ENCODE results near the gene DRC7. TPM values are rescaled to one million over a fixed set of nuclear protein-coding genes. Genes with fewer than 3 reads are reported as not detected.
A peak's percentile ranks its signal among the peaks of the same experiment; 100 is the strongest.
"Not testable (repeated sequence)": the region's sequence is repeated elsewhere in the genome, so short reads cannot be mapped to it uniquely, and the experiment has no call there.

Gene DRC7
- polyA plus RNA-seq, 3 donors from 2014 or later: not detected

GRCh38 chr16:57726433-57726947 lies 31.9 kb downstream of the DRC7 start:
- H3K9me3 Mint-ChIP-seq: no peaks in the 10 kb centered on the region
- H3K36me3 Mint-ChIP-seq: no peaks in the 10 kb centered on the region
- H3K4me3 Mint-ChIP-seq: no peak overlapping the region
- peaks cover 0 to 9% of the 10 kb centered on the region in 2 donors for H3K4me1 Mint-ChIP-seq
- no peak for DNase-seq
- peaks cover 0 to 3% (median 0%) of the 10 kb centered on the region in 3 donors for H3K27me3 Mint-ChIP-seq (ENCODE audit: low read depth in 3 of 3)
- no peak overlapping the region for H3K27ac Mint-ChIP-seq

GRCh38 chr16:57727610-57728009 lies 33.0 kb downstream of the DRC7 start:
- Mint-ChIP-seq H3K27me3 (ENCODE audit: low read depth in 3 of 3) (peaks cover 0 to 5% (median 0%) of the 10 kb centered on the region in 3 donors), H3K4me3 (no peak overlapping the region), H3K4me1 (peaks cover 0 to 9% of the 10 kb centered on the region in 2 donors), H3K36me3 (no peaks in the 10 kb centered on the region), H3K27ac (no peak overlapping the region), H3K9me3 (no peaks in the 10 kb centered on the region)
- DNase-seq: no peak

- no peaks in the 10 kb centered on the region for H3K9me3 Mint-ChIP-seq
- H3K4me3 Mint-ChIP-seq: no peak overlapping the region
- peaks cover 4 to 15% of the 10 kb centered on the region in 2 donors for H3K4me1 Mint-ChIP-seq
- no peak for DNase-seq
- H3K27ac Mint-ChIP-seq: no peak overlapping the region
- no peaks in the 10 kb centered on the region for H3K36me3 Mint-ChIP-seq
- peaks cover 0 to 5% (median 0%) of the 10 kb centered on the region in 3 donors for H3K27me3 Mint-ChIP-seq (ENCODE audit: low read depth in 3 of 3)
Measured at GRCh38 chr16:57728336-57729181, 34.0 kb downstream of the DRC7 start.

- Mint-ChIP-seq H3K4me1 (peaks cover 4 to 16% of the 10 kb centered on the region in 2 donors), H3K9me3 (no peaks in the 10 kb centered on the region), H3K27ac (no peak overlapping the region)
Measured at GRCh38 chr16:57729182-57729484, 34.5 kb downstream of the DRC7 start.

GRCh38 chr16:57729852-57730251 lies 35.2 kb downstream of the DRC7 start:
- not testable (repeated sequence) for H3K36me3 Mint-ChIP-seq; H3K4me3 Mint-ChIP-seq; DNase-seq; H3K9me3 Mint-ChIP-seq; H3K27me3 Mint-ChIP-seq (ENCODE audit: low read depth in 3 of 3); H3K27ac Mint-ChIP-seq
- H3K4me1 Mint-ChIP-seq: peaks cover 9 to 20% of the 10 kb centered on the region in 2 donors

More at GRCh38 chr16:57729182-57729484, 34.5 kb downstream of the DRC7 start:
- H3K36me3 Mint-ChIP-seq: no peaks in the 10 kb centered on the region
- H3K27me3 Mint-ChIP-seq (ENCODE audit: low read depth in 3 of 3): peaks cover 0 to 5% (median 0%) of the 10 kb centered on the region in 3 donors
- no peak for DNase-seq
- H3K4me3 Mint-ChIP-seq: no peak overlapping the region

GRCh38 chr16:57730771-57731730 lies 36.4 kb downstream of the DRC7 start:
- no peaks in the 10 kb centered on the region for H3K9me3 Mint-ChIP-seq
- H3K27me3 Mint-ChIP-seq (ENCODE audit: low read depth in 3 of 3): peaks cover 8 to 12% (median 10%) of the 10 kb centered on the region in 3 donors
- H3K4me1 Mint-ChIP-seq: peaks cover 17 to 25% of the 10 kb centered on the region in 2 donors
- no peak overlapping the region for H3K4me3 Mint-ChIP-seq
- no peak for DNase-seq
- no peaks in the 10 kb centered on the region for H3K36me3 Mint-ChIP-seq
- H3K27ac Mint-ChIP-seq: peak overlapping the region in 2 of 6 donors; percentile 50 to 51

- Mint-ChIP-seq H3K4me1 (peaks cover 27 to 35% of the 10 kb centered on the region in 2 donors), H3K27me3 (ENCODE audit: low read depth in 3 of 3) (peaks cover 8 to 12% (median 10%) of the 10 kb centered on the region in 3 donors), H3K27ac (no peak overlapping the region), H3K4me3 (no peak overlapping the region), H3K9me3 (no peaks in the 10 kb centered on the region), H3K36me3 (no peaks in the 10 kb centered on the region)
- DNase-seq: no peak
Measured at GRCh38 chr16:57732037-57732436, 37.4 kb downstream of the DRC7 start.

- Mint-ChIP-seq H3K4me1 (peaks cover 34 to 41% of the 10 kb centered on the region in 2 donors), H3K9me3 (no peaks in the 10 kb centered on the region), H3K4me3 (peak overlapping the region; percentile 51 to 66 (median 61)), H3K36me3 (no peaks in the 10 kb centered on the region), H3K27ac (no peak overlapping the region), H3K27me3 (ENCODE audit: low read depth in 3 of 3) (peaks cover 8 to 12% (median 10%) of the 10 kb centered on the region in 3 donors)
- no peak for DNase-seq
Measured at GRCh38 chr16:57732714-57733113, 38.1 kb downstream of the DRC7 start.

GRCh38 chr16:57734308-57734924 lies 39.8 kb downstream of the DRC7 start:
- Mint-ChIP-seq H3K27ac (peak overlapping the region; percentile 83 to 96 (median 92)), H3K4me3 (peak overlapping the region; percentile 91 to 98 (median 95)), H3K4me1 (peaks cover 35 to 42% of the 10 kb centered on the region in 2 donors), H3K36me3 (no peaks in the 10 kb centered on the region), H3K9me3 (no peaks in the 10 kb centered on the region), H3K27me3 (ENCODE audit: low read depth in 3 of 3) (peaks cover 8 to 12% (median 10%) of the 10 kb centered on the region in 3 donors)
- no peak for DNase-seq

GRCh38 chr16:57734925-57735754 lies 40.5 kb downstream of the DRC7 start:
- peak overlapping the region; percentile 83 to 96 (median 92) for H3K27ac Mint-ChIP-seq
- no peaks in the 10 kb centered on the region for H3K9me3 Mint-ChIP-seq
- H3K4me3 Mint-ChIP-seq: peak overlapping the region; percentile 91 to 98 (median 95)
- H3K36me3 Mint-ChIP-seq: no peaks in the 10 kb centered on the region
- peaks cover 35 to 42% of the 10 kb centered on the region in 2 donors for H3K4me1 Mint-ChIP-seq
- peaks cover 8 to 12% (median 10%) of the 10 kb centered on the region in 3 donors for H3K27me3 Mint-ChIP-seq (ENCODE audit: low read depth in 3 of 3)
- DNase-seq: peak; percentile 98 to 99 (median 99)

- peak within 1 kb of the TSS; percentile 91 to 98 (median 95) for H3K4me3 Mint-ChIP-seq
- DNase-seq: peak in 1 of 3 donors; percentile 8
- no peaks in the 10 kb centered on the region for H3K9me3 Mint-ChIP-seq
- peaks cover 8 to 12% (median 10%) of the 10 kb centered on the region in 3 donors for H3K27me3 Mint-ChIP-seq (ENCODE audit: low read depth in 3 of 3)
- H3K4me1 Mint-ChIP-seq: peaks cover 35 to 42% of the 10 kb centered on the region in 2 donors
- H3K27ac Mint-ChIP-seq: peak within 1 kb of the TSS; percentile 83 to 96 (median 94)
- no peaks in the 10 kb centered on the region for H3K36me3 Mint-ChIP-seq
Measured at GRCh38 chr16:57735755-57736418, 41.3 kb downstream of the DRC7 start, which contains the start of gene KATNB1. Gene KATNB1 (plus strand): TSS chr16:57735770. CDS start chr16:57737244, 1,474 bp downstream.
